ENCODE results near the gene MUTYH. TPM values are rescaled to one million over a fixed set of nuclear protein-coding genes. Genes with fewer than 3 reads are reported as not detected.

MUTYH gene
- total and polyA plus RNA-seq, 9 of the 15 experiments (the other 6 are each of a cell fraction or from before 2014, with no cell fraction given) = 3.4 to 53.5 (median 29.0) TPM

GRCh38 chr1:45328680-45329079, 11.6 kb downstream of the MUTYH start:
- H3K4me3 ChIP-seq = no peak overlapping the region

More at GRCh38 chr1:45328680-45329079, 11.6 kb downstream of the MUTYH start:
- Histone ChIP-seq H3K27ac (ENCODE audit: extremely low read depth, low read depth, low read length) (no peak overlapping the region), H3K27me3 (ENCODE audit: control insufficient read depth in 2 of 2, insufficient read depth in 2 of 2, low read length in 2 of 2) (no peaks in the 10 kb centered on the region), H4K20me1 (replicated peaks; ENCODE audit: control insufficient read depth, insufficient read depth, low read length) (no peaks in the 10 kb centered on the region), H2AFZ (ENCODE audit: low read depth, low read length) (no peak overlapping the region), H3K9me1 (ENCODE audit: control insufficient read depth, insufficient read depth, low read length) (peaks cover 3% of the 10 kb centered on the region), H3K79me2 (ENCODE audit: control insufficient read depth, insufficient read depth, low read length) (no peaks in the 10 kb centered on the region), H3K4me2 (ENCODE audit: insufficient read depth, low read length) (no peak overlapping the region), H3K9me3 (replicated peaks; ENCODE audit: control insufficient read depth, insufficient read depth, low read depth, low read length) (no peaks in the 10 kb centered on the region), H3K4me1 (replicated peaks in 1 of 2; ENCODE audit: control insufficient read depth in 2 of 2, insufficient read depth in 2 of 2, low read length in 2 of 2) (peaks cover 6 to 38% of the 10 kb centered on the region in 2 experiments; a peak in 3 of 5 replicates), H3K9ac (ENCODE audit: insufficient read depth in 1 of 2, low read depth in 2 of 2, low read length in 2 of 2) (no peak overlapping the region), H3K36me3 (ENCODE audit: control insufficient read depth, insufficient read depth, low read length) (peaks cover 32% of the 10 kb centered on the region; the same call in 2 of the 3 replicates)
- FAIRE-seq = no peak
- in situ Hi-C loops (cut with MboI) (no loop called here), intact Hi-C loops (cut with micrococcal nuclease) (no loop called here)
- TF ChIP-seq ADNP (tag; IDR thresholded peaks at IDR 0.05) (no peak), TEAD1 (CRISPR knock-in tag; IDR thresholded peaks at IDR 0.05) (no peak), ATF7 (IDR thresholded peaks at IDR 0.05) (no peak), ASH1L (IDR thresholded peaks at IDR 0.05; ENCODE audit: borderline replicate concordance, low read depth, partially characterized antibody) (no peak), CBX8 (IDR thresholded peaks at IDR 0.05; ENCODE audit: borderline replicate concordance, extremely low read depth, low read depth, low read length, poor library complexity, severe bottlenecking) (no peak), FOXO4 (CRISPR knock-in tag; IDR thresholded peaks at IDR 0.05) (no peak), HDAC1 (IDR thresholded peaks at IDR 0.05) (no peak), MCM3 (IDR thresholded peaks at IDR 0.05) (no peak), LCOR (CRISPR knock-in tag; IDR thresholded peaks at IDR 0.05) (no peak), FOSL1 (tag; conservative IDR thresholded peaks at IDR 0.05) (no peak), ZNF707 (CRISPR knock-in tag; conservative IDR thresholded peaks at IDR 0.05) (no peak)
- ChIA-PET CTCF (ENCODE audit: low intra/inter-chr PET ratio) (no interaction called here), POLR2A (interaction anchor here (0.6 to 3.7 kb wide), 9 partner anchors 8 to 570 kb away, joined by 3 to 26 read pairs (median 4); partner anchors contain the start of genes MUTYH and TOE1)
- no peak for ATAC-seq
- 70% methylated on average over 5 of the region's 5 CpGs for WGBS (ENCODE audit: insufficient coverage, low coverage, missing lambda C conversion rate)
- DNase-seq (ENCODE audit: extremely low read depth in 1 of 4, low spot score in 3 of 4) = peak in 2 of 4 experiments; percentile 7 to 10
- no TSS peak for BruUV-seq (replicated peaks)

Data from K562 (cell line).